Trophoblast cell (in vitro differentiated cells and primary cell): Measurements from ENCODE around the gene HEXIM2.
A peak's percentile ranks its signal among the peaks of the same experiment; 100 is the strongest.

Source experiments
- DNase-seq, 2 donors: peaks; one replicate each; pipeline ENCODE4 v3.0.0-alpha.2; 2016
- H2AFZ ChIP-seq: 2 replicates; pipeline ENCODE4 v1.6.1; 2013; ENCODE audit warnings: low read length, moderate library complexity, mild to moderate bottlenecking; ENCODE audit not compliant: insufficient read depth, poor library complexity
- H2AK5ac ChIP-seq: 2 replicates; pipeline ENCODE4 v1.6.1; 2013; ENCODE audit warnings: mild to moderate bottlenecking, low read length
- H2BK120ac ChIP-seq: 2 replicates; pipeline ENCODE4 v1.6.1; 2013; ENCODE audit warnings: low read length, mild to moderate bottlenecking, moderate library complexity; ENCODE audit not compliant: insufficient read depth, poor library complexity
- H2BK12ac ChIP-seq: 2 replicates; pipeline ENCODE4 v1.6.1; 2013; ENCODE audit warnings: mild to moderate bottlenecking, low read length, moderate library complexity
- H2BK5ac ChIP-seq: 2 replicates; pipeline ENCODE4 v1.6.1; 2013; ENCODE audit warnings: low read length, low read depth, moderate library complexity, mild to moderate bottlenecking; ENCODE audit not compliant: poor library complexity
- H3K14ac ChIP-seq: 2 replicates; pipeline ENCODE4 v1.6.1; 2013; ENCODE audit warnings: mild to moderate bottlenecking, low read length
- H3K18ac ChIP-seq: 2 replicates; pipeline ENCODE4 v1.6.1; 2013; ENCODE audit warnings: mild to moderate bottlenecking, low read length
- H3K23ac ChIP-seq: 2 replicates; pipeline ENCODE4 v1.6.1; 2013; ENCODE audit warnings: low read length
- H3K27ac ChIP-seq: 2 replicates; pipeline ENCODE4 v1.5.1; 2013; ENCODE audit warnings: low read depth, mild to moderate bottlenecking, inconsistent platforms, low read length, moderate library complexity
- H3K27me3 ChIP-seq: 2 replicates; pipeline ENCODE4 v1.6.1; 2013; ENCODE audit warnings: inconsistent platforms, mild to moderate bottlenecking, low read length, moderate library complexity; ENCODE audit not compliant: insufficient read depth
- H3K36me3 ChIP-seq, 2 experiments: 1 replicate in 1 of 2; 2 replicates in 1 of 2; pipeline ENCODE4 v1.6.1; 2013; ENCODE audit warnings: low read length in 2 of 2, mild to moderate bottlenecking in 2 of 2, moderate library complexity in 1 of 2; ENCODE audit not compliant: insufficient read depth in 2 of 2, control insufficient read depth in 1 of 2
- H3K4ac ChIP-seq: 2 replicates; pipeline ENCODE4 v1.6.1; 2013; ENCODE audit warnings: low read depth, mild to moderate bottlenecking, low read length, moderate library complexity
- H3K4me1 ChIP-seq, 2 experiments: 1 replicate in 1 of 2; 2 replicates in 1 of 2; pipeline ENCODE4 v1.6.1; 2013; ENCODE audit warnings: low read length in 2 of 2, mild to moderate bottlenecking in 2 of 2, moderate library complexity in 1 of 2; ENCODE audit not compliant: insufficient read depth in 2 of 2, control insufficient read depth in 1 of 2
- H3K4me2 ChIP-seq: 2 replicates; pipeline ENCODE4 v1.6.1; 2013; ENCODE audit warnings: inconsistent platforms, mild to moderate bottlenecking, low read length, moderate library complexity
- H3K4me3 ChIP-seq: 2 replicates; pipeline ENCODE4 v1.5.1; 2013; ENCODE audit warnings: mild to moderate bottlenecking, low read depth, low read length, inconsistent platforms
- H3K79me1 ChIP-seq: one replicate; pipeline ENCODE4 v1.6.1; 2013; ENCODE audit warnings: low read length
- H3K79me2 ChIP-seq: 2 replicates; pipeline ENCODE4 v1.6.1; 2013; ENCODE audit warnings: low read length, mild to moderate bottlenecking; ENCODE audit not compliant: control insufficient read depth, insufficient read depth, poor library complexity
- H3K9ac ChIP-seq: 2 replicates; pipeline ENCODE4 v1.6.1; 2013; ENCODE audit warnings: mild to moderate bottlenecking, low read length
- H3K9me3 ChIP-seq: 2 replicates; pipeline ENCODE4 v1.6.1; 2013; ENCODE audit warnings: low read depth, mild to moderate bottlenecking, control low read depth, inconsistent platforms, low read length; ENCODE audit not compliant: insufficient read depth
- H4K12ac ChIP-seq: 2 replicates; pipeline ENCODE4 v1.6.1; 2013; ENCODE audit warnings: low read depth, mild to moderate bottlenecking, low read length, moderate library complexity
- H4K8ac ChIP-seq: 2 replicates; pipeline ENCODE4 v1.6.1; 2013; ENCODE audit warnings: low read depth, mild to moderate bottlenecking, low read length, moderate library complexity
- H4K91ac ChIP-seq: one replicate; pipeline ENCODE4 v1.6.1; 2013; ENCODE audit warnings: low read depth, mild to moderate bottlenecking, low read length, moderate library complexity
- WGBS: extraction: QIAGEN DNeasy Blood & Tissue Kit; methylation state at CpG from one replicate; pipeline ENCODE4 v1.1.7; 2013; ENCODE audit warnings: missing lambda C conversion rate; ENCODE audit not compliant: insufficient read length, insufficient coverage; ENCODE audit errors: extremely low coverage; 5-methylcytosine and 5-hydroxymethylcytosine counted together

HEXIM2 gene

DNA sequence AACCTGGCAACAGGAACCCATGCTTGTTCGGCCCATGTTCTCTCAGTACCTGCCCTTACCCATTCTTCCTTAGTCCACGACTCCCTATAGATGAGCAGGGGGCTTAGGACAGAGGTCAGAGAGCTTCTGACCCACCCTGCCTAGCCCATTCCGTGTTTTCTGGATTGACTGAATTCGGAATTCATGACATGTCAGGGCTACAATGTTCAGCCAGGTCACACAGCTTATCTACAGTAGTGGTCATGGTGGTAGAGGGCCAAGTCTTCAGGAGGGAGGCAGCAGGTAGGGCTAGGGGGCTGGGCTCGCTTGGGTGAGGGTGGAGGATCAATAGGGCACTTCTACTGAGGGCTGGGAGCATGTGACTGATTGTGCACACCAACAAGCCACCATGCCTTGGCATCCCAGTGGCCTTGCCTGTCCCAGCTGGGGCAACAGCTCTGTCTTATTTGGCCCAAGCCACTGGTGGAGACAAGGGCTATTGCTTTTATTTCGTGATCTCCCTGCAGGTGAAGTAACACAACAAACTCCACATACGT is 3.1 kb downstream of the HEXIM2 start:
- Histone ChIP-seq H3K9ac (no peak overlapping the region), H3K23ac (no peak overlapping the region), H3K79me1 (peaks cover 15% of the 10 kb centered on the region), H3K14ac (no peak overlapping the region), H3K36me3 (no peaks in the 10 kb centered on the region), H4K12ac (no peak overlapping the region), H3K4me1 (peaks cover 6% of the 10 kb centered on the region in 2 experiments), H2AK5ac (no peak overlapping the region), H3K27me3 (no peaks in the 10 kb centered on the region), H3K4me2 (no peak overlapping the region), H2BK120ac (no peak overlapping the region), H2BK5ac (no peak overlapping the region), H3K4me3 (no peak overlapping the region), H3K18ac (no peak overlapping the region), H3K4ac (no peak overlapping the region), H4K91ac (peak overlapping the region; percentile 25), H2AFZ (no peak overlapping the region), H3K79me2 (peaks cover 10% of the 10 kb centered on the region), H3K27ac (no peak overlapping the region), H2BK12ac (no peak overlapping the region), H4K8ac (no peak overlapping the region), H3K9me3 (no peaks in the 10 kb centered on the region)
- WGBS = no CpG with 5 or more reads among the region's 7 CpGs
- peak in 1 of 2 donors; percentile 63 for DNase-seq

DNA sequence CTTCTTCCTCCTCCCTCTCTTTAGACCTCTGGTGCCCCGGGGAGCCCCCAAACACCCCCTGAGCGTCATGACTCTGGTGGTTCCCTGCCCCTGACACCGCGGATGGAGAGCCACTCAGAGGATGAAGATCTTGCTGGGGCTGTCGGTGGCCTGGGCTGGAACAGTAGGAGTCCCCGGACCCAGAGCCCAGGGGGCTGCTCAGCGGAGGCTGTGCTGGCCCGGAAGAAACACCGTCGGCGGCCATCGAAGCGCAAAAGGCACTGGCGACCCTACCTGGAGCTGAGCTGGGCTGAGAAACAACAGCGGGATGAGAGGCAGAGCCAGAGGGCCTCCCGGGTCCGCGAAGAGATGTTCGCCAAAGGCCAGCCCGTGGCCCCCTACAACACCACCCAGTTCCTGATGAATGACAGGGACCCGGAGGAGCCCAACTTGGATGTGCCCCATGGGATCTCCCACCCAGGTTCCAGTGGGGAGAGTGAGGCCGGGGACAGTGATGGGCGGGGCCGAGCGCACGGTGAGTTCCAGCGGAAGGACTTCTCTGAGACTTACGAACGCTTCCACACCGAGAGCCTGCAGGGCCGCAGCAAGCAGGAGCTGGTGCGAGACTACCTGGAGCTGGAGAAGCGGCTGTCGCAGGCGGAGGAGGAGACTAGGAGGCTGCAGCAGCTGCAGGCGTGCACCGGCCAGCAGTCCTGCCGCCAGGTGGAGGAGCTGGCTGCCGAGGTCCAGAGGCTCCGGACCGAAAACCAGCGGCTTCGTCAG is 7.5 kb downstream of the HEXIM2 start:
- Histone ChIP-seq H4K91ac (no peak overlapping the region), H3K79me2 (no peaks in the 10 kb centered on the region), H3K4me1 (peaks cover 25% of the 10 kb centered on the region in 2 experiments), H3K4me2 (no peak overlapping the region), H2BK12ac (no peak overlapping the region), H3K9me3 (no peaks in the 10 kb centered on the region), H2BK120ac (no peak overlapping the region), H3K14ac (no peak overlapping the region), H2BK5ac (no peak overlapping the region), H3K36me3 (no peaks in the 10 kb centered on the region), H3K27ac (no peak overlapping the region), H3K23ac (no peak overlapping the region), H3K27me3 (no peaks in the 10 kb centered on the region), H3K4me3 (no peak overlapping the region), H3K18ac (no peak overlapping the region), H3K79me1 (peaks cover 17% of the 10 kb centered on the region), H2AFZ (no peak overlapping the region), H2AK5ac (no peak overlapping the region), H3K4ac (no peak overlapping the region), H4K8ac (no peak overlapping the region), H4K12ac (no peak overlapping the region), H3K9ac (no peak overlapping the region)
- peak; percentile 85 to 89 for DNase-seq
- no CpG with 5 or more reads among the region's 43 CpGs for WGBS

DNA sequence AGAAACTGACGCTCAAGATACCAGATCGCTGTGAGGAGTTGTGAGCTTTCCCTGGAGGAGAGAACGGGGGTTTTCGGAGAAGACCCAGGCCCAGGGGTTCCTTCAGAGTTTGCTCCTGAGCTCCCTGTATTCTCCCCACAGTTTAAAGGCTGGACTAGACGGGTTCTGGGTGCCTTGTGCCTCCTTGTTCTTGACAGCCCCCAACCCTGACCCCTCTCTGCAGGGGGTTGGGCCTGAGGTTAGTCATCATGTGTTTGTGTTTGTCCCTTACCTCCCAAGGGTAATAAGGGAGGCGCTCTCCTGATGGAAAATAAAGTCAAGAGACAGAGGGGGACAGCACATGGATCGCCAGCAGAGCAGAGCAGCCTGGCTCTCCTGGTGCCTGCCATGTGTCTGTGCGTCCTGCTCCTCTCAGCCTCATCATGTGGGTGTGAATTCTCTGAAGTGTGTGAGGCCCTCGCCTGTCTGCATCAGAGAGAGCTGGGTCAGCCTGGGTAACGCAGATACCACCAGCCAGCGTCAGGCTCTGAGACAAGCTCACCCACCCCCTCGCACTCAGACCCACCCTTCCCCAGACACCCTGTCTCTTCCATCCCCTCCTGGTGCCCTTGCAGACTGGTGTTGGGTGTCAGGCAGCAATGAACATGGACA is 8.7 kb downstream of the HEXIM2 start:
- no peak for DNase-seq
- Histone ChIP-seq H4K8ac (no peak overlapping the region), H2AFZ (no peak overlapping the region), H3K4me2 (no peak overlapping the region), H3K9ac (no peak overlapping the region), H3K27me3 (no peaks in the 10 kb centered on the region), H3K27ac (no peak overlapping the region), H3K9me3 (no peaks in the 10 kb centered on the region), H4K12ac (peak overlapping the region; percentile 8), H3K4me3 (no peak overlapping the region), H3K36me3 (no peaks in the 10 kb centered on the region), H2BK5ac (no peak overlapping the region), H3K14ac (peak overlapping the region; percentile 4), H2AK5ac (no peak overlapping the region), H3K4me1 (peaks cover 25% of the 10 kb centered on the region in 2 experiments), H2BK120ac (peak overlapping the region; percentile 67), H3K4ac (no peak overlapping the region), H3K79me1 (peaks cover 17% of the 10 kb centered on the region), H3K23ac (no peak overlapping the region), H3K18ac (no peak overlapping the region), H4K91ac (peak overlapping the region; percentile 71), H2BK12ac (peak overlapping the region; percentile 33), H3K79me2 (no peaks in the 10 kb centered on the region)
- no CpG with 5 or more reads among the region's 12 CpGs for WGBS

DNA sequence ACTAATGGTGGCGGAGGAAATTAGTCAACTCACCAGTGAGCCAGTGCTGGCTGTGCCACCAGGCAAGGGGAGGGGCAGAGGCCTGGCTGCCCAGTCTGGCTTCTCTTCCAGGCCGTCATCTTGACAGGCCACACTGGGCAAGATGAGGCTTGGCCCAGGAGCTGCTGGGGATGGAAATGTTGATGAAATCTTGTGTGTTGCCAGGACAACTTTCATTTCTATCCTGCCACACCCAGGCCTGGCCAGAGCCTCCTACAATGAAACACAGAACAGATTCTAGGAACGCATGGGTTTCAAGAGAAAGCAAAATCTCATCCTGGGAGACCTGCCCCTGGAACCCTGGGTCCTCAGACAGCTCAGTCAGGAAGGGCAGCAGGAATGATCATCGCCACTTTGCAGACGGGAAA is 9.3 kb downstream of the HEXIM2 start:
- no peak overlapping the region for H3K4me2 ChIP-seq
- H2BK5ac ChIP-seq = peak overlapping the region; percentile 53
- H3K4me1 ChIP-seq = peaks cover 25% of the 10 kb centered on the region in 2 experiments
- H2AK5ac ChIP-seq = no peak overlapping the region
- peaks cover 17% of the 10 kb centered on the region for H3K79me1 ChIP-seq
- peak overlapping the region; percentile 71 for H4K91ac ChIP-seq
- H2AFZ ChIP-seq = peak overlapping the region; percentile 53
- peak overlapping the region; percentile 51 for H3K14ac ChIP-seq
- H3K79me2 ChIP-seq = no peaks in the 10 kb centered on the region
- H2BK12ac ChIP-seq = peak overlapping the region; percentile 3
- peak overlapping the region; percentile 47 for H3K18ac ChIP-seq
- peak overlapping the region; percentile 86 for H4K12ac ChIP-seq
- H3K27ac ChIP-seq = no peak overlapping the region
- H3K9ac ChIP-seq = no peak overlapping the region
- H3K36me3 ChIP-seq = no peaks in the 10 kb centered on the region
- H3K4ac ChIP-seq = no peak overlapping the region
- peak; percentile 55 to 68 for DNase-seq
- no peak overlapping the region for H3K4me3 ChIP-seq
- H3K9me3 ChIP-seq = no peaks in the 10 kb centered on the region
- no CpG with 5 or more reads among the region's 5 CpGs for WGBS
- peak overlapping the region; percentile 67 for H2BK120ac ChIP-seq
- peak overlapping the region; percentile 74 for H4K8ac ChIP-seq
- no peaks in the 10 kb centered on the region for H3K27me3 ChIP-seq
- no peak overlapping the region for H3K23ac ChIP-seq
